AG10803 (cell line): ENCODE results near the gene TRABD2B.

Experiments
- DNase-seq: peaks from one replicate; pipeline ENCODE4 v3.0.0; 2010; ENCODE audit warnings: low read depth
- H3K4me3 ChIP-seq: 2 replicates; pipeline ENCODE4 v1.5.1; 2011; ENCODE audit warnings: mild to moderate bottlenecking, low read length, control low read depth
- TF ChIP-seq, protein P1 (sequence below): conservative IDR thresholded peaks from 2 replicates; pipeline ENCODE4 v1.5.1; 2011; ENCODE audit warnings: mild to moderate bottlenecking, low read length, control low read depth, inconsistent platforms

The TRABD2B gene

DNA sequence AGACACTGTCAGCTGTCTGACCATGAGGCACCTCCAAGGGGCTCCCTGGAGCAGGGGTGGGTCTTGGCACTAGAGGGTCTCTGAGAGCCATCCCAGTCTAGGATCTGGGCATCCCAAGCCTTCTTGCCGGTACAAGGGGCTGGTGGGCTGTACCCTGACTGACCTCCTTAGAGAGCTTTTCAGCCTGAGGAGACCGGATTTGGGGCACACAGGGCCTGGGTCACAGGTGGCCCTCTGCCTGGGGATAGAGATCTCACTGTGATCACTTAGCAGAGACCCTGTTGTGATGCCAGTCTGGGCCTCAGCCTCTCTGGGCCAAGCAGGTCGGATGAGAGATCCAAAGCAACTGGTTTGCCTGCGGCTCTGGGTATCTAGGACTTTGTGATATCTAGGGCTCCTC is 227.2 kb downstream of the TRABD2B start:
- TF ChIP-seq, protein P1, sequence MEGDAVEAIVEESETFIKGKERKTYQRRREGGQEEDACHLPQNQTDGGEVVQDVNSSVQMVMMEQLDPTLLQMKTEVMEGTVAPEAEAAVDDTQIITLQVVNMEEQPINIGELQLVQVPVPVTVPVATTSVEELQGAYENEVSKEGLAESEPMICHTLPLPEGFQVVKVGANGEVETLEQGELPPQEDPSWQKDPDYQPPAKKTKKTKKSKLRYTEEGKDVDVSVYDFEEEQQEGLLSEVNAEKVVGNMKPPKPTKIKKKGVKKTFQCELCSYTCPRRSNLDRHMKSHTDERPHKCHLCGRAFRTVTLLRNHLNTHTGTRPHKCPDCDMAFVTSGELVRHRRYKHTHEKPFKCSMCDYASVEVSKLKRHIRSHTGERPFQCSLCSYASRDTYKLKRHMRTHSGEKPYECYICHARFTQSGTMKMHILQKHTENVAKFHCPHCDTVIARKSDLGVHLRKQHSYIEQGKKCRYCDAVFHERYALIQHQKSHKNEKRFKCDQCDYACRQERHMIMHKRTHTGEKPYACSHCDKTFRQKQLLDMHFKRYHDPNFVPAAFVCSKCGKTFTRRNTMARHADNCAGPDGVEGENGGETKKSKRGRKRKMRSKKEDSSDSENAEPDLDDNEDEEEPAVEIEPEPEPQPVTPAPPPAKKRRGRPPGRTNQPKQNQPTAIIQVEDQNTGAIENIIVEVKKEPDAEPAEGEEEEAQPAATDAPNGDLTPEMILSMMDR: no peak
- no peak for DNase-seq
- no peak overlapping the region for H3K4me3 ChIP-seq

DNA sequence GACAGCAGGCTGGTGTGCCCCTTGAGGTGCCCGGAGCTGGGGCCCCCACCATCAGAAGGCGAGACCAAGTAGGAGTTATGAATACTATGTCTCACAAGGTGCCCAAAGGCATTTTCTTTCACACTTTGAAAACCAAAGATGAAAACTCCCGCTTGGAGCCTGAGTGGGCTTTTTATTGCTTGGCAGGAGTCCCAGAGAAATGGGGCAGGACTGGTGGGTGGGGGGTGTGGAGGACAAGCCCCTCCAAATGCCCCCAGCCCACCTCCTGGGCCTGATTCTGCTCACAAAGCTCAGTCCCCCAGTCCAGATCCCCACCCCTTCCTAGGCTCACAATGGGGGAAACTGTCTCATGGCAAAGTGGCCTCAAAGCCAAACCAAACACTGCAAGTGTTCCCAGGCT is 227.9 kb downstream of the TRABD2B start:
- no peak for DNase-seq
- TF ChIP-seq, protein P1: no peak
- H3K4me3 ChIP-seq: no peak overlapping the region

DNA sequence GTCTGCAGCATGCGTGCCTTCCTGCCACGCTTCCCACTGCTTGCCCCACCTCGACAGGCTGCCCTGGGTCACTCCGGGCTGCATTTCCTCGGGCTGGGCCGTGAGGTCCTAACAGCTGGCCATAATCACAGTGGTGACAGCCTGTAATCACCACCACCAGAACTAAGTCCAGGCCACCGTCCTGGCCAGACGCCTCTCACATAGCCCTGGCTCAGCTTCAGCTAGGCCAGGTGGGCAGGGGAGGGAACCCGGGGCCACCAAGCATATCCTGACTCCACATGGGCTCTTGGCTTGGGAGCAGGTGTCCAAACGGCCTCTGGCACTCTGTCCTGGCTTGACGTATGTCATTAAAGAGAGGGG is 229.5 kb downstream of the TRABD2B start:
- TF ChIP-seq, protein P1: no peak
- H3K4me3 ChIP-seq: no peak overlapping the region

DNA sequence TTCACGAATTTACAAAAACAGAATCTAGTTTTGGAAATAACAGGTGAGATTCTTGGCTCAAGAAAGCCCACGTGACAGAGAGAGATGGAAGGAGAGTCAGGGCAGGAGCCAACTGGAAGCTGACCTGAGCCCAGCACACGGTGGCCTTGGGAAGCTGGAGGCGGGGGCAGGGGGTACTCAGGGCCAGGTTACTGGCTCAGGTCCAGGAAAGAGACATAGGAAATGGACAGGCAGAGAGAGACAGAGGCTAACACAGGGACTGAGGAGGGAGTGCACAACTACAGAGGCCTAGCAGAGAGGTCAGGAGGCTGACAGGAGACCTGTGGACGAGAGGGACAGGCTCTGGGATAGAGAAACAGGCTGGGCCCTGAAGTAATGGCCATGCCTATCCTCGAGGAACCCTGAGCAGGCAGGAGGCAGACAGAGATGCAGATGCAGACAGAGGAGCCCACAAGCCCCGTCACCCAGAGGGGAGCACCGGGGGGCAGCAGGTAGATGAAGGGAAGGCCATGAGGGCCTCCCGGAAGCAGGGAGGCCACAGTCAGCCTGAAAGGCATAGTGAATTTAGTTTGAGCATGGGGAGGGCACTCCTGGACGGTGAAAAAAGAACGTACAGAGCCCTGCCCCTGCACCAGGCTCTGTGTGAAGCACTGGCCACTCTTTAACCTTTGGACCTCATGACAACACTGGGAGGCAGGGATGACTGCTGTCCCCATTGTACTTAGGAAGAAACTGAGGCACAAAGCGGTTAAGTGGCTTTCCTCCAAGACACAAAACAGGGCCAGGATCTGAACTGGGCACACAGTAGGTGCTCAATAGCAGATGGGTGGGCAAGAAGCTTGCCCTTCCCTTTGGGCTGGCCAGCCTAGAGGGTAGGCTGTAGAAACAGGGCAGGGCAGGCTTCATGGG is 230.1 kb downstream of the TRABD2B start:
- no peak overlapping the region for H3K4me3 ChIP-seq
- TF ChIP-seq, protein P1: no peak
- DNase-seq: no peak

More for the DNA sequence above, 229.5 kb downstream of the TRABD2B start:
- DNase-seq: no peak

DNA sequence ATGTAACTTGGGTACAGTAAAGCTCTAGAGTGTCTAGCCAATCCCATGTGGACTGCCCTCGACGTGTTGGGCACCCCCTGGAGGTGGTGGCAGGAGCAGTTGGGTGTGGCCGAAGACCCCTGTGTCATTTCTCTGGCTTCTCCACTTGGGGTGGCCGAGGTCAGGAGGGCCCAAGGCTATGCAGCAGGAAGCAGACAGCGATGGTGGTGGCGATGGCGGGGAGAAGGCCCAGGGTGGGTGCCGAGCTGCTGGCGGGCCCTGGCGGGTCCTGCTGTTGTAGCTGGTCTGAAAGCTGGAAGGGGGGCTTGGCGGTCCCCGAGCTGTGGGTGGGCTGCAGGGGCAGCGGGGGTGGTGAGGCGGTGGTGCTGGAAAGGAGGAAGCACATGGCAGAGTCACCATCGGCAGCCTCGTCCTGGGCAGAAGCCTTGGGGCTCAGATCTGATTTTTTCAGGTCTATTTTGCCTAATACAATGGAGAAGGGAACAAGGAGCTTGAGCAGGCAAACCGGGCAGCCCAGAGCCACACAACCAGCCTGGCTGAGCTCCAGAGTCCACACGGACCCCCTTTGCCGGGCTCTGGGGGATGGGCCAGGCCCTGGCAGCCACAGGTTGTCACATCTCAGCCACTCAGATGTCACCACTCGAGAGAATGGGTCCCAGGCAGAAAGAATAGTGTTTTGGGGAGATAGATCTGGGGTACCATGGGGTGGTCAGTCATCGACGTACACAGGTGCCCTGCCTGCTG is 231.3 kb downstream of the TRABD2B start:
- TF ChIP-seq, protein P1: no peak
- no peak for DNase-seq
- H3K4me3 ChIP-seq: no peak overlapping the region

DNA sequence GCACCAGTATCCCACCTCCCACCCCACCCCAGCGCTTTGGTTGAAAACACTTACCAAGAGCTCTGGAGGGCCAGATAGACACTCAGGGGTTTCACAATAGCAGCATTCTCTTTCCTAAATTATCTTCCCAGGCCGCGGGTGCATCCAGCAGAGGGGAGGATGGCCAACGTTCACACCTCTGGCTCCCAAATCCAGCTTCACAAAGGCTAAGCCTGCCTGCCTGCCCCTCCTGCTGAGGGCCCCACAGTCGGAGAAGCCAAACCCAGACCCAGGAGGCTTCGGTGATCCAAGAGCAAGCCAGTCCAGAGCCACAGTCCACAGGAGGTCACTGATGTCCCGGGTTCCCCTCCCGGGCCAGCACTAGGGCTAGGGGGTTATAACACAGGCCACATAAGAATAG is 231.9 kb downstream of the TRABD2B start:
- TF ChIP-seq, protein P1: no peak
- no peak for DNase-seq
- H3K4me3 ChIP-seq: no peak overlapping the region
